ENCODE data around the gene KRTAP4-6.
"Not testable (repeated sequence)": the region's sequence is repeated elsewhere in the genome, so short reads cannot be mapped to it uniquely, and the experiment has no call there.

KRTAP4-6 gene

GRCh38 chr17:41126412-41126811 is 13.9 kb downstream of the KRTAP4-6 start:
- Histone ChIP-seq H3K4me2 (ENCODE audit: low read depth, low read length) (no peak overlapping the region), H3K9me2 (replicated peaks; ENCODE audit: insufficient read depth, low read length) (no peaks in the 10 kb centered on the region), H4K20me1 (ENCODE audit: insufficient read depth, low read length) (no peaks in the 10 kb centered on the region), H3K27ac (ENCODE audit: low read length) (no peak overlapping the region), H3K79me2 (ENCODE audit: low read length) (no peaks in the 10 kb centered on the region), H3K4me3 (ENCODE audit: low read length) (no peak overlapping the region), H3K9me3 (replicated peaks; ENCODE audit: insufficient read depth, low read length) (no peaks in the 10 kb centered on the region), H3K27me3 (replicated peaks; ENCODE audit: insufficient read depth, low read length) (no peaks in the 10 kb centered on the region), H3K9ac (ENCODE audit: low read length) (no peak overlapping the region), H2AFZ (ENCODE audit: low read length) (no peak overlapping the region), H3K36me3 (replicated peaks; ENCODE audit: insufficient read depth, low read length) (no peaks in the 10 kb centered on the region), H3K4me1 (ENCODE audit: low read length) (no peaks in the 10 kb centered on the region), H3F3A (ENCODE audit: insufficient read depth, low read length) (no peaks in the 10 kb centered on the region)
- no peak for TF ChIP-seq EZH2phosphoT487 (IDR thresholded peaks at IDR 0.05; ENCODE audit: low read length)
- DNase-seq: no peak

GRCh38 chr17:41125064-41125463 is 15.3 kb downstream of the KRTAP4-6 start:
- no peak overlapping the region for H3K4me2 ChIP-seq (ENCODE audit: low read depth, low read length)
- H3K9me3 ChIP-seq (replicated peaks; ENCODE audit: insufficient read depth, low read length): no peaks in the 10 kb centered on the region
- H3F3A ChIP-seq (ENCODE audit: insufficient read depth, low read length): no peaks in the 10 kb centered on the region
- H3K27me3 ChIP-seq (replicated peaks; ENCODE audit: insufficient read depth, low read length): no peaks in the 10 kb centered on the region
- no peak for DNase-seq
- no peak overlapping the region for H3K9ac ChIP-seq (ENCODE audit: low read length)
- no peak overlapping the region for H2AFZ ChIP-seq (ENCODE audit: low read length)
- H3K4me3 ChIP-seq (ENCODE audit: low read length): no peak overlapping the region
- no peaks in the 10 kb centered on the region for H3K4me1 ChIP-seq (ENCODE audit: low read length)
- H4K20me1 ChIP-seq (ENCODE audit: insufficient read depth, low read length): no peaks in the 10 kb centered on the region
- H3K36me3 ChIP-seq (replicated peaks; ENCODE audit: insufficient read depth, low read length): no peaks in the 10 kb centered on the region
- no peaks in the 10 kb centered on the region for H3K9me2 ChIP-seq (replicated peaks; ENCODE audit: insufficient read depth, low read length)
- H3K79me2 ChIP-seq (ENCODE audit: low read length): no peaks in the 10 kb centered on the region
- no peak overlapping the region for H3K27ac ChIP-seq (ENCODE audit: low read length)
- TF ChIP-seq EZH2phosphoT487 (IDR thresholded peaks at IDR 0.05; ENCODE audit: low read length) (no peak), CTCF (IDR thresholded peaks at IDR 0.05; ENCODE audit: low read length) (no peak), EZH2 (optimal IDR thresholded peaks at IDR 0.05; ENCODE audit: low read depth, low read length) (no peak)

GRCh38 chr17:41123991-41124371 is 16.4 kb downstream of the KRTAP4-6 start, which contains the start of gene KRTAP4-12:
Gene KRTAP4-12, minus strand, starts transcription at chr17:41124182. Its CDS starts 60 bp downstream, at chr17:41124122.
- not testable (repeated sequence) for H3K36me3 ChIP-seq (replicated peaks; ENCODE audit: insufficient read depth, low read length); H2AFZ ChIP-seq (ENCODE audit: low read length); H3K27ac ChIP-seq (ENCODE audit: low read length); H3K79me2 ChIP-seq (ENCODE audit: low read length); H3K4me3 ChIP-seq (ENCODE audit: low read length); H3K27me3 ChIP-seq (replicated peaks; ENCODE audit: insufficient read depth, low read length); H3K9ac ChIP-seq (ENCODE audit: low read length); H3K9me3 ChIP-seq (replicated peaks; ENCODE audit: insufficient read depth, low read length); H3K4me2 ChIP-seq (ENCODE audit: low read depth, low read length); DNase-seq; H4K20me1 ChIP-seq (ENCODE audit: insufficient read depth, low read length); H3K9me2 ChIP-seq (replicated peaks; ENCODE audit: insufficient read depth, low read length); H3F3A ChIP-seq (ENCODE audit: insufficient read depth, low read length); H3K4me1 ChIP-seq (ENCODE audit: low read length)

- H2AFZ ChIP-seq (ENCODE audit: low read length); H3K4me1 ChIP-seq (ENCODE audit: low read length); H3K9me2 ChIP-seq (replicated peaks; ENCODE audit: insufficient read depth, low read length); H3K79me2 ChIP-seq (ENCODE audit: low read length); H3K9me3 ChIP-seq (replicated peaks; ENCODE audit: insufficient read depth, low read length); H3K36me3 ChIP-seq (replicated peaks; ENCODE audit: insufficient read depth, low read length); H4K20me1 ChIP-seq (ENCODE audit: insufficient read depth, low read length); DNase-seq; H3K4me2 ChIP-seq (ENCODE audit: low read depth, low read length); H3K9ac ChIP-seq (ENCODE audit: low read length); H3F3A ChIP-seq (ENCODE audit: insufficient read depth, low read length); H3K4me3 ChIP-seq (ENCODE audit: low read length); H3K27ac ChIP-seq (ENCODE audit: low read length); H3K27me3 ChIP-seq (replicated peaks; ENCODE audit: insufficient read depth, low read length): not testable (repeated sequence)
Observed at GRCh38 chr17:41123292-41123990, 16.9 kb downstream of the KRTAP4-6 start.

GRCh38 chr17:41121742-41122141 is 18.6 kb downstream of the KRTAP4-6 start:
- no peaks in the 10 kb centered on the region for H3F3A ChIP-seq (ENCODE audit: insufficient read depth, low read length)
- H3K27ac ChIP-seq (ENCODE audit: low read length): no peak overlapping the region
- H3K4me2 ChIP-seq (ENCODE audit: low read depth, low read length): no peak overlapping the region
- H2AFZ ChIP-seq (ENCODE audit: low read length): no peak overlapping the region
- H3K4me3 ChIP-seq (ENCODE audit: low read length): no peak overlapping the region
- DNase-seq: no peak
- TF ChIP-seq EZH2 (optimal IDR thresholded peaks at IDR 0.05; ENCODE audit: low read depth, low read length) (no peak), CTCF (IDR thresholded peaks at IDR 0.05; ENCODE audit: low read length) (no peak), EZH2phosphoT487 (IDR thresholded peaks at IDR 0.05; ENCODE audit: low read length) (no peak)
- no peaks in the 10 kb centered on the region for H3K27me3 ChIP-seq (replicated peaks; ENCODE audit: insufficient read depth, low read length)
- H3K4me1 ChIP-seq (ENCODE audit: low read length): no peaks in the 10 kb centered on the region
- no peaks in the 10 kb centered on the region for H3K9me2 ChIP-seq (replicated peaks; ENCODE audit: insufficient read depth, low read length)
- no peaks in the 10 kb centered on the region for H4K20me1 ChIP-seq (ENCODE audit: insufficient read depth, low read length)
- no peaks in the 10 kb centered on the region for H3K9me3 ChIP-seq (replicated peaks; ENCODE audit: insufficient read depth, low read length)
- H3K36me3 ChIP-seq (replicated peaks; ENCODE audit: insufficient read depth, low read length): no peaks in the 10 kb centered on the region
- H3K79me2 ChIP-seq (ENCODE audit: low read length): no peaks in the 10 kb centered on the region
- H3K9ac ChIP-seq (ENCODE audit: low read length): no peak overlapping the region

GRCh38 chr17:41119696-41120690 is 20.4 kb downstream of the KRTAP4-6 start:
- not testable (repeated sequence) for H3K4me2 ChIP-seq (ENCODE audit: low read depth, low read length); H4K20me1 ChIP-seq (ENCODE audit: insufficient read depth, low read length); DNase-seq; H3K27ac ChIP-seq (ENCODE audit: low read length); H3K9ac ChIP-seq (ENCODE audit: low read length); H3K27me3 ChIP-seq (replicated peaks; ENCODE audit: insufficient read depth, low read length); H3K9me3 ChIP-seq (replicated peaks; ENCODE audit: insufficient read depth, low read length); H3K4me1 ChIP-seq (ENCODE audit: low read length); H2AFZ ChIP-seq (ENCODE audit: low read length); H3F3A ChIP-seq (ENCODE audit: insufficient read depth, low read length); H3K9me2 ChIP-seq (replicated peaks; ENCODE audit: insufficient read depth, low read length); H3K36me3 ChIP-seq (replicated peaks; ENCODE audit: insufficient read depth, low read length); H3K79me2 ChIP-seq (ENCODE audit: low read length); H3K4me3 ChIP-seq (ENCODE audit: low read length)

Data from MM.1S (cell line).